GM12878 (cell line): Measurements from ENCODE around the gene THSD4. TPM values are rescaled to one million over a fixed set of nuclear protein-coding genes. Genes with fewer than 3 reads are reported as not detected.

Experiments used
- ATAC-seq: fragments of 200-7000 bp; cut with Tn5 transposase; 3 replicates; pipeline ENCODE4 v1.9.1; 2020; ENCODE audit warnings: mild to moderate bottlenecking, moderate library complexity
- BruUV-seq: library from RNA; stranded (reverse); fragments of 400-500 nt; replicated peaks from 2 replicates; lab custom pipeline; 2021; lab: Mats Ljungman, UMichigan
- CTCF ChIA-PET: fragments of 300-600 bp; sonication (Branson Sonifier 250); formaldehyde crosslinking; extraction: SDS; loops from one replicate; lab custom pipeline; 2021; ENCODE audit warnings: inconsistent platforms; lab: Yijun Ruan, JAX
- POLR2A ChIA-PET: fragments of 350-600 bp; formaldehyde crosslinking; extraction: SDS; loops from one replicate; lab custom pipeline; 2021; ENCODE audit warnings: inconsistent platforms; lab: Charles Lee
- RAD21 ChIA-PET: fragments of 300-600 bp; sonication (Branson Sonifier 250); formaldehyde crosslinking; loops from one replicate; lab custom pipeline; 2023; ENCODE audit warnings: antibody characterized with exemption; ENCODE audit not compliant: unreplicated experiment; lab: Charles Lee
- SMC1A ChIA-PET: fragments of 300-600 bp; sonication (Branson Sonifier 250); formaldehyde crosslinking; loops from one replicate; lab custom pipeline; 2023; ENCODE audit not compliant: unreplicated experiment, uncharacterized antibody; lab: Charles Lee
- DNase-seq: peaks from one replicate; pipeline ENCODE4 v3.0.0-alpha.2; 2011; ENCODE audit warnings: low read depth, low spot score
- FAIRE-seq: peaks from 3 replicates; lab custom pipeline; 2011; peaks lifted over from hg19 to GRCh38; lab: Jason Lieb, UNC
- H2AFZ ChIP-seq: 2 replicates; pipeline ENCODE4 v1.6.0; 2011; ENCODE audit warnings: low read depth, low read length, control low read depth; ENCODE audit not compliant: control insufficient read depth
- H3K27ac ChIP-seq: 2 replicates; pipeline ENCODE4 v1.5.1; 2011; ENCODE audit warnings: control low read depth; ENCODE audit not compliant: control insufficient read depth, insufficient read depth
- H3K27me3 ChIP-seq, 2 experiments: replicated peaks in 1 of 2; 2 replicates each; pipeline versions ENCODE4 v1.6.0 to v1.6.1; 2011; ENCODE audit warnings: low read length in 1 of 2; ENCODE audit not compliant: control insufficient read depth in 2 of 2, insufficient read depth in 2 of 2
- H3K36me3 ChIP-seq, 2 experiments: 2 replicates each; pipeline ENCODE4 v1.5.1; 2011; ENCODE audit warnings: low read length in 1 of 2; ENCODE audit not compliant: control insufficient read depth in 2 of 2, insufficient read depth in 2 of 2
- H3K4me1 ChIP-seq: 2 replicates; pipeline ENCODE4 v1.6.1; 2011; ENCODE audit warnings: mild to moderate bottlenecking, low read length, moderate library complexity, mixed read lengths; ENCODE audit not compliant: control insufficient read depth, insufficient read depth
- H3K4me2 ChIP-seq: 2 replicates; pipeline ENCODE4 v1.6.0; 2011; ENCODE audit warnings: control low read depth; ENCODE audit not compliant: control insufficient read depth, insufficient read depth
- H3K4me3 ChIP-seq: fragments of 200-600 bp; sonication (generic); 2 replicates; pipeline ENCODE4 v1.5.1; 2016
- H3K79me2 ChIP-seq: 2 replicates; pipeline ENCODE4 v1.6.0; 2011; ENCODE audit warnings: low read length; ENCODE audit not compliant: control insufficient read depth, insufficient read depth
- H3K9ac ChIP-seq: 2 replicates; pipeline ENCODE4 v1.8.0; 2011; ENCODE audit warnings: low read length, control low read depth, mixed read lengths; ENCODE audit not compliant: control insufficient read depth, insufficient read depth
- H3K9me3 ChIP-seq: replicated peaks from 3 replicates; pipeline ENCODE4 v1.5.1; 2011; ENCODE audit warnings: mild to moderate bottlenecking, low read length; ENCODE audit not compliant: control insufficient read depth, insufficient read depth
- H4K20me1 ChIP-seq: 2 replicates; pipeline ENCODE4 v1.6.0; 2011; ENCODE audit not compliant: control insufficient read depth, insufficient read depth
- IKZF1 ChIP-seq: fragments of 450-650 bp; conservative IDR thresholded peaks from 2 replicates; pipeline ENCODE4 v1.6.1; 2017; ENCODE audit warnings: antibody characterized with exemption, mild to moderate bottlenecking
- LARP7 ChIP-seq: fragments of 450-650 bp; IDR thresholded peaks from 2 replicates; pipeline ENCODE4 v1.6.1; 2017; ENCODE audit warnings: mild to moderate bottlenecking
- PAX8 ChIP-seq: fragments of 450-650 bp; IDR thresholded peaks from 2 replicates; pipeline ENCODE4 v1.6.1; 2017; ENCODE audit warnings: mild to moderate bottlenecking, moderate library complexity
- RELA ChIP-seq: fragments of 450-650 bp; IDR thresholded peaks from 2 replicates; pipeline ENCODE4 v1.8.0; 2014; ENCODE audit warnings: borderline replicate concordance; ENCODE audit not compliant: partially characterized antibody
- SMAD5 ChIP-seq: IDR thresholded peaks from 2 replicates; pipeline ENCODE4 v1.6.1; 2016; ENCODE audit warnings: antibody characterized with exemption, low read depth
- SMC3 ChIP-seq: IDR thresholded peaks from 2 replicates; pipeline ENCODE4 v1.6.1; 2011; ENCODE audit warnings: low read length, improper control_type of control experiment, borderline replicate concordance
- TBL1XR1 ChIP-seq: IDR thresholded peaks from 2 replicates; pipeline ENCODE4 v1.6.1; 2012; ENCODE audit warnings: low read depth, low read length, improper control_type of control experiment
- ZNF384 ChIP-seq: IDR thresholded peaks from 2 replicates; pipeline ENCODE4 v1.6.1; 2012; ENCODE audit warnings: low read depth, mild to moderate bottlenecking, low read length, improper control_type of control experiment, borderline replicate concordance
- WGBS: methylation state at CpG from one replicate; pipeline ENCODE4 v1.1.6; 2016; ENCODE audit warnings: low lambda C conversion rate; ENCODE audit not compliant: insufficient replicate concordance, insufficient coverage; ENCODE audit errors: missing lambda C conversion rate; 5-methylcytosine and 5-hydroxymethylcytosine counted together
- in situ Hi-C: fragments of 300-500 bp; cut with MboI; formaldehyde crosslinking; loops from 9 replicates; pipeline ENCODE4 v1.14.3; 2018; ENCODE audit warnings: mixed read lengths
- intact Hi-C: fragments of 100-400 bp; cut with micrococcal nuclease; formaldehyde crosslinking; loops from one replicate; pipeline ENCODE4 v1.14.2; 2022; ENCODE audit not compliant: unreplicated experiment
- polyA plus RNA-seq, 11 experiments: library from polyadenylated mRNA; depleted of rRNA in 4 of 11; unstranded in 6 of 11; stranded (reverse) in 5 of 11; fragments of >200 nt; fragmentation: Nextera tagmentation in 4 of 11; fragmentation: Illumina TruSeq in 1 of 11; extraction: Ambion mirVana in 4 of 11; extraction: Trizol in 1 of 11; gene quantifications; 1 replicate in 1 of 11; 2 replicates in 10 of 11; pipeline versions ENCODE4 v1.2.1 to v1.2.3, GENCODE V29; 2011 to 2016; ENCODE audit warnings: inconsistent platforms in 2 of 11, missing spikeins in 2 of 11, low read depth in 1 of 11
- total RNA-seq, 4 experiments: library from RNA; depleted of rRNA in 3 of 4; stranded (reverse); fragments of >200 nt in 3 of 4; fragmentation: Illumina TruSeq in 1 of 4; extraction: Trizol in 1 of 4; gene quantifications; 2 replicates each; pipeline versions ENCODE4 v1.2.1 to v1.2.3, GENCODE V29; 2013 to 2021
- TF ChIP-seq, protein P1 (sequence below): fragments of 450-650 bp; IDR thresholded peaks from 2 replicates; pipeline ENCODE4 v1.6.1; 2017; ENCODE audit warnings: borderline replicate concordance
- TF ChIP-seq, protein P2 (sequence below): fragments of 450-650 bp; formaldehyde crosslinking; IDR thresholded peaks from 2 replicates; pipeline ENCODE4 v1.4.0; 2022; ENCODE audit warnings: mild to moderate bottlenecking, moderate library complexity
- TF ChIP-seq, protein P3 (sequence below): IDR thresholded peaks from 2 replicates; pipeline ENCODE4 v1.6.1; 2012; ENCODE audit warnings: low read depth, low read length, improper control_type of control experiment

THSD4 gene
- total and polyA plus RNA-seq, 10 of the 15 experiments (the other 5 are each of a cell fraction or from before 2014, with no cell fraction given): 0.04 to 0.13 (median 0.05) TPM; not detected in 7

DNA sequence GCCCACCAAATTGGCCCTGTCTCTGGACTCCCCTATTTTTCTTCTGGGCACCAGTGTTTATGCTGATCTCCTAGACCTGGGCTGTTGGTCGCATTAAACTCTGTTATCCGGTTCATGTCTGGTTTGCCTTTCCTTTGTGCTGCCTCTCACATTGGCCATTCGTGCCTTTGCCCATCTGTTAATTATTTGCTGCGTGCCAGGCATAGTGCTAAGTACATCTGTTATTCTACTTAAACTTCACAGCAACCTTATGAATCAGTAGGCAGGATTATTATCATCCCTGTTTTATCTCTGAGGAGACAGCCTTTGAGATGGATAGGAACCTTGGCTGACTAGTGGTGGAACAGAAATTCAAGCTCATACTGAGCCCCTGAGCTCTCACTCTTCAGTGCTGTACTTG lies 76.0 kb downstream of the THSD4 start:
- RAD21 ChIA-PET: no interaction called here
- BruUV-seq: no TSS peak

More for the DNA sequence above, 76.0 kb downstream of the THSD4 start:
- ChIA-PET POLR2A (no interaction called here), CTCF (no interaction called here), SMC1A (no interaction called here)
- H2AFZ ChIP-seq: no peak overlapping the region
- no peaks in the 10 kb centered on the region for H3K4me1 ChIP-seq
- H3K27ac ChIP-seq: no peak overlapping the region
- 16% methylated on average over 4 of the region's 4 CpGs for WGBS
- TF ChIP-seq RELA: no peak
- no peak for TF ChIP-seq TBL1XR1
- no peak for TF ChIP-seq ZNF384
- no peak for TF ChIP-seq SMC3
- TF ChIP-seq IKZF1: no peak
- TF ChIP-seq PAX8: no peak
- TF ChIP-seq LARP7: no peak
- TF ChIP-seq, protein P1, sequence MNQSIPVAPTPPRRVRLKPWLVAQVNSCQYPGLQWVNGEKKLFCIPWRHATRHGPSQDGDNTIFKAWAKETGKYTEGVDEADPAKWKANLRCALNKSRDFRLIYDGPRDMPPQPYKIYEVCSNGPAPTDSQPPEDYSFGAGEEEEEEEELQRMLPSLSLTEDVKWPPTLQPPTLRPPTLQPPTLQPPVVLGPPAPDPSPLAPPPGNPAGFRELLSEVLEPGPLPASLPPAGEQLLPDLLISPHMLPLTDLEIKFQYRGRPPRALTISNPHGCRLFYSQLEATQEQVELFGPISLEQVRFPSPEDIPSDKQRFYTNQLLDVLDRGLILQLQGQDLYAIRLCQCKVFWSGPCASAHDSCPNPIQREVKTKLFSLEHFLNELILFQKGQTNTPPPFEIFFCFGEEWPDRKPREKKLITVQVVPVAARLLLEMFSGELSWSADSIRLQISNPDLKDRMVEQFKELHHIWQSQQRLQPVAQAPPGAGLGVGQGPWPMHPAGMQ: no peak
- TF ChIP-seq SMAD5: no peak
- TF ChIP-seq, protein P2, sequence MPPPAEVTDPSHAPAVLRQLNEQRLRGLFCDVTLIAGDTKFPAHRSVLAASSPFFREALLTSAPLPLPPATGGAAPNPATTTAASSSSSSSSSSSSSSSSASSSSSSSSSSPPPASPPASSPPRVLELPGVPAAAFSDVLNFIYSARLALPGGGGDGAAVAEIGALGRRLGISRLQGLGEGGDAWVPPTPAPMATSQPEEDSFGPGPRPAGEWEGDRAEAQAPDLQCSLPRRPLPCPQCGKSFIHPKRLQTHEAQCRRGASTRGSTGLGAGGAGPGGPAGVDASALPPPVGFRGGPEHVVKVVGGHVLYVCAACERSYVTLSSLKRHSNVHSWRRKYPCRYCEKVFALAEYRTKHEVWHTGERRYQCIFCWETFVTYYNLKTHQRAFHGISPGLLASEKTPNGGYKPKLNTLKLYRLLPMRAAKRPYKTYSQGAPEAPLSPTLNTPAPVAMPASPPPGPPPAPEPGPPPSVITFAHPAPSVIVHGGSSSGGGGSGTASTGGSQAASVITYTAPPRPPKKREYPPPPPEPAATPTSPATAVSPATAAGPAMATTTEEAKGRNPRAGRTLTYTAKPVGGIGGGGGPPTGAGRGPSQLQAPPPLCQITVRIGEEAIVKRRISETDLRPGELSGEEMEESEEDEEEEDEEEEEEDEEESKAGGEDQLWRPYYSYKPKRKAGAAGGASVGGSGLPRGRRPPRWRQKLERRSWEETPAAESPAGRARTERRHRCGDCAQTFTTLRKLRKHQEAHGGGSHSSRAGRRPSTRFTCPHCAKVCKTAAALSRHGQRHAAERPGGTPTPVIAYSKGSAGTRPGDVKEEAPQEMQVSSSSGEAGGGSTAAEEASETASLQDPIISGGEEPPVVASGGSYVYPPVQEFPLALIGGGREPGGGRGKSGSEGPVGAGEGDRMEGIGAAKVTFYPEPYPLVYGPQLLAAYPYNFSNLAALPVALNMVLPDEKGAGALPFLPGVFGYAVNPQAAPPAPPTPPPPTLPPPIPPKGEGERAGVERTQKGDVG (CRISPR knock-in tag): no peak
- TF ChIP-seq, protein P3, sequence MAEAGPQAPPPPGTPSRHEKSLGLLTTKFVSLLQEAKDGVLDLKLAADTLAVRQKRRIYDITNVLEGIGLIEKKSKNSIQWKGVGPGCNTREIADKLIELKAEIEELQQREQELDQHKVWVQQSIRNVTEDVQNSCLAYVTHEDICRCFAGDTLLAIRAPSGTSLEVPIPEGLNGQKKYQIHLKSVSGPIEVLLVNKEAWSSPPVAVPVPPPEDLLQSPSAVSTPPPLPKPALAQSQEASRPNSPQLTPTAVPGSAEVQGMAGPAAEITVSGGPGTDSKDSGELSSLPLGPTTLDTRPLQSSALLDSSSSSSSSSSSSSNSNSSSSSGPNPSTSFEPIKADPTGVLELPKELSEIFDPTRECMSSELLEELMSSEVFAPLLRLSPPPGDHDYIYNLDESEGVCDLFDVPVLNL: no peak
- no peak overlapping the region for H3K9ac ChIP-seq
- no peaks in the 10 kb centered on the region for H4K20me1 ChIP-seq
- no peak for ATAC-seq
- no peak overlapping the region for H3K4me2 ChIP-seq
- no peak overlapping the region for H3K4me3 ChIP-seq
- in situ Hi-C loops (no loop called here), intact Hi-C loops (no loop called here)
- DNase-seq: no peak
- H3K36me3 ChIP-seq: no peaks in the 10 kb centered on the region
- H3K27me3 ChIP-seq: no peaks in the 10 kb centered on the region
- H3K9me3 ChIP-seq: no peaks in the 10 kb centered on the region
- no peaks in the 10 kb centered on the region for H3K79me2 ChIP-seq
- no peak for FAIRE-seq
